CD4-positive, alpha-beta memory T cell (primary cell): ENCODE results near the gene PSME2. TPM values are rescaled to one million over a fixed set of nuclear protein-coding genes. Genes with fewer than 3 reads are reported as not detected.

ENCODE experiments used
- microRNA-seq: library from miRNA; unstranded; fragments of <30 nt; microRNA quantifications from one replicate; pipeline ENCODE4 v1.2.0, GENCODE V29; 2021; ENCODE audit warnings: borderline replicate concordance, borderline number of aligned reads, borderline microRNAs expressed, mixed read lengths
- polyA plus RNA-seq, 2 donors: library from polyadenylated mRNA; unstranded; fragments of 300-500 nt; fragmentation: Illumina TruSeq; gene quantifications; one replicate each; pipeline ENCODE4 v1.2.3, GENCODE V29; 2021
- total RNA-seq, 2 experiments: library from RNA; stranded (reverse); gene quantifications; one replicate each; pipeline ENCODE4 v1.2.3, GENCODE V29; 2021

The PSME2 gene
- total and polyA plus RNA-seq, 4 experiments from 2014 or later, result 143 to 815 (median 331) TPM

Small RNAs within 50 kb of the gene (microRNA-seq; reads per million reads assigned to microRNA genes)
- not detected for gene MIR7703

Other genes starting within 250 kb of the PSME2 start
Only the 30 nearest of the 31 such genes appear.
- 10 to 100 TPM; 14.7 to 15.5 TPM for gene DHRS4, start 192.8 kb downstream of the PSME2 start, total RNA-seq
- gene DHRS4, start 192.8 kb downstream of the PSME2 start, polyA plus RNA-seq, result 10 to 100 TPM; 32.5 to 36.2 TPM
- 10 to 100 TPM; 13.3 to 16.8 TPM for gene DHRS4L2, start 157.7 kb downstream of the PSME2 start, total RNA-seq
- gene DHRS4L2, start 157.7 kb downstream of the PSME2 start, polyA plus RNA-seq, result 10 to 100 TPM; 18.6 to 19.6 TPM
- under 1 TPM; 0.15 to 0.22 TPM for gene CARMIL3, start 94.6 kb downstream of the PSME2 start, total RNA-seq
- gene CARMIL3, start 94.6 kb downstream of the PSME2 start, polyA plus RNA-seq, result not detected
- not detected for gene CPNE6, start 75.0 kb downstream of the PSME2 start, total RNA-seq
- gene CPNE6, start 75.0 kb downstream of the PSME2 start, polyA plus RNA-seq, result under 1 TPM in 1 of 2 donors, not detected in 1; 0.04 TPM
- 10 to 100 TPM; 18.3 to 21.4 TPM for gene PCK2, start 52.3 kb downstream of the PSME2 start, total RNA-seq
- 10 to 100 TPM; 11.0 to 15.5 TPM for gene PCK2, start 52.3 kb downstream of the PSME2 start, polyA plus RNA-seq
- 10 to 100 TPM; 71.5 to 75.8 TPM for gene DCAF11, start 31.8 kb downstream of the PSME2 start, total RNA-seq
- gene DCAF11, start 31.8 kb downstream of the PSME2 start, polyA plus RNA-seq, result 10 to 100 TPM; 75.1 to 93.4 TPM
- gene NRL, start 31.7 kb downstream of the PSME2 start, total RNA-seq, result 1 to 10 TPM; 2.9 to 4.5 TPM
- 1 to 10 TPM; 1.4 to 1.6 TPM for gene NRL, start 31.7 kb downstream of the PSME2 start, polyA plus RNA-seq
- gene FITM1, start 16.0 kb downstream of the PSME2 start, total RNA-seq, result 1 to 10 TPM; 3.2 to 4.2 TPM
- under 1 TPM; 0.69 to 0.81 TPM for gene FITM1, start 16.0 kb downstream of the PSME2 start, polyA plus RNA-seq
- gene PSME1, start 10.4 kb downstream of the PSME2 start, total RNA-seq, result 100 to 1,000 TPM; 257 to 273 TPM
- gene PSME1, start 10.4 kb downstream of the PSME2 start, polyA plus RNA-seq, result 1,000 to 10,000 TPM in 1 of 2 donors, 100 to 1,000 TPM in 1; 976 to 1,008 TPM
- gene EMC9, start 5.0 kb downstream of the PSME2 start, total RNA-seq, result 10 to 100 TPM; 33.0 to 33.9 TPM
- 10 to 100 TPM; 11.4 to 13.6 TPM for gene EMC9, start 5.0 kb downstream of the PSME2 start, polyA plus RNA-seq
- gene RNF31, start 888 bp upstream of the PSME2 start, total RNA-seq, result 100 to 1,000 TPM; 108 to 113 TPM
- gene RNF31, start 888 bp upstream of the PSME2 start, polyA plus RNA-seq, result 10 to 100 TPM; 44.3 to 75.7 TPM
- 100 to 1,000 TPM; 154 to 157 TPM for gene IRF9, start 14.7 kb upstream of the PSME2 start, total RNA-seq
- gene IRF9, start 14.7 kb upstream of the PSME2 start, polyA plus RNA-seq, result 100 to 1,000 TPM in 1 of 2 donors, 10 to 100 TPM in 1; 59.3 to 121 TPM
- gene REC8, start 25.5 kb upstream of the PSME2 start, total RNA-seq, result 10 to 100 TPM; 27.7 to 30.5 TPM
- 1 to 10 TPM; 2.8 to 9.8 TPM for gene REC8, start 25.5 kb upstream of the PSME2 start, polyA plus RNA-seq
- 10 to 100 TPM; 22.4 to 30.2 TPM for gene IPO4, start 42.2 kb upstream of the PSME2 start, total RNA-seq
- 10 to 100 TPM; 19.8 to 20.2 TPM for gene IPO4, start 42.2 kb upstream of the PSME2 start, polyA plus RNA-seq
- gene TM9SF1, start 48.8 kb upstream of the PSME2 start, total RNA-seq, result 10 to 100 TPM; 24.1 to 26.3 TPM
- 10 to 100 TPM; 38.4 to 40.6 TPM for gene TM9SF1, start 48.8 kb upstream of the PSME2 start, polyA plus RNA-seq
- gene TSSK4, start 59.1 kb upstream of the PSME2 start, total RNA-seq, result 1 to 10 TPM; 1.2 to 1.9 TPM
- gene TSSK4, start 59.1 kb upstream of the PSME2 start, polyA plus RNA-seq, result 1 to 10 TPM in 1 of 2 donors, under 1 TPM in 1; 0.47 to 1.3 TPM
- 100 to 1,000 TPM in 1 of 2 experiments, 10 to 100 TPM in 1; 99.3 to 101 TPM for gene CHMP4A, start 66.9 kb upstream of the PSME2 start, total RNA-seq
- gene CHMP4A, start 66.9 kb upstream of the PSME2 start, polyA plus RNA-seq, result 100 to 1,000 TPM; 164 to 194 TPM
- gene MDP1, start 69.5 kb upstream of the PSME2 start, total RNA-seq, result 10 to 100 TPM; 12.5 to 15.3 TPM
- 10 to 100 TPM; 27.3 to 28.1 TPM for gene MDP1, start 69.5 kb upstream of the PSME2 start, polyA plus RNA-seq
- 100 to 1,000 TPM; 116 to 127 TPM for gene NEDD8, start 85.8 kb upstream of the PSME2 start, total RNA-seq
- 100 to 1,000 TPM; 351 to 425 TPM for gene NEDD8, start 85.8 kb upstream of the PSME2 start, polyA plus RNA-seq
- gene GMPR2, start 86.3 kb upstream of the PSME2 start, total RNA-seq, result 10 to 100 TPM; 91.0 to 95.8 TPM
- 100 to 1,000 TPM; 103 to 116 TPM for gene GMPR2, start 86.3 kb upstream of the PSME2 start, polyA plus RNA-seq
- 100 to 1,000 TPM; 131 to 132 TPM for gene TINF2, start 96.0 kb upstream of the PSME2 start, total RNA-seq
- 100 to 1,000 TPM; 151 to 169 TPM for gene TINF2, start 96.0 kb upstream of the PSME2 start, polyA plus RNA-seq
- 10 to 100 TPM; 11.0 to 16.1 TPM for gene TGM1, start 116.6 kb upstream of the PSME2 start, total RNA-seq
- under 1 TPM; 0.11 to 0.12 TPM for gene TGM1, start 116.6 kb upstream of the PSME2 start, polyA plus RNA-seq
- gene RABGGTA, start 125.0 kb upstream of the PSME2 start, total RNA-seq, result 10 to 100 TPM; 55.6 to 62.5 TPM
- 10 to 100 TPM; 22.9 to 32.5 TPM for gene RABGGTA, start 125.0 kb upstream of the PSME2 start, polyA plus RNA-seq
- gene DHRS1, start 153.2 kb upstream of the PSME2 start, total RNA-seq, result 10 to 100 TPM; 37.6 to 38.6 TPM
- 10 to 100 TPM; 31.4 to 32.9 TPM for gene DHRS1, start 153.2 kb upstream of the PSME2 start, polyA plus RNA-seq
- gene NOP9, start 153.2 kb upstream of the PSME2 start, total RNA-seq, result 10 to 100 TPM; 23.1 to 28.1 TPM
- gene NOP9, start 153.2 kb upstream of the PSME2 start, polyA plus RNA-seq, result 1 to 10 TPM in 1 of 2 donors, under 1 TPM in 1; 0.83 to 1.6 TPM
- gene CIDEB, start 161.4 kb upstream of the PSME2 start, total RNA-seq, result 10 to 100 TPM; 22.3 to 26.0 TPM
- 10 to 100 TPM; 17.2 to 24.3 TPM for gene CIDEB, start 161.4 kb upstream of the PSME2 start, polyA plus RNA-seq
- 10 to 100 TPM; 18.0 to 18.8 TPM for gene LTB4R2, start 163.5 kb upstream of the PSME2 start, total RNA-seq
- gene LTB4R2, start 163.5 kb upstream of the PSME2 start, polyA plus RNA-seq, result 1 to 10 TPM; 2.3 to 3.2 TPM
- gene LTB4R, start 164.9 kb upstream of the PSME2 start, total RNA-seq, result 10 to 100 TPM; 19.5 to 20.0 TPM
- 10 to 100 TPM in 1 of 2 donors, 1 to 10 TPM in 1; 9.6 to 10.6 TPM for gene LTB4R, start 164.9 kb upstream of the PSME2 start, polyA plus RNA-seq
- gene ADCY4, start 188.5 kb upstream of the PSME2 start, total RNA-seq, result 1 to 10 TPM; 7.1 to 8.1 TPM
- under 1 TPM; 0.48 to 0.62 TPM for gene ADCY4, start 188.5 kb upstream of the PSME2 start, polyA plus RNA-seq
- 10 to 100 TPM; 63.0 to 63.5 TPM for gene RIPK3, start 193.4 kb upstream of the PSME2 start, total RNA-seq
- gene RIPK3, start 193.4 kb upstream of the PSME2 start, polyA plus RNA-seq, result 10 to 100 TPM in 1 of 2 donors, 1 to 10 TPM in 1; 6.2 to 16.7 TPM